Jurkat, Clone E6-1 (cell line): ENCODE measurements around the gene RAP1B. TPM values are rescaled to one million over a fixed set of nuclear protein-coding genes. Genes with fewer than 3 reads are reported as not detected.

ENCODE experiments used
- DNase-seq: peaks from one replicate; pipeline ENCODE4 v3.0.0-alpha.2; 2011; ENCODE audit warnings: low read depth, low spot score
- H3K4me3 ChIP-seq: 2 replicates; pipeline ENCODE4 v1.5.1; 2011; ENCODE audit warnings: mild to moderate bottlenecking, low read length, control low read depth, moderate library complexity
- polyA plus RNA-seq: library from polyadenylated mRNA; unstranded; fragments of >200 nt; gene quantifications from one replicate; pipeline ENCODE4 v1.2.1, GENCODE V29; 2012; ENCODE audit warnings: missing spikeins; ENCODE audit not compliant: insufficient read length, insufficient read depth

The RAP1B gene
- polyA plus RNA-seq, result 192 TPM

GRCh38 chr12:68610370-68611093 is at the start of gene RAP1B:
RAP1B (plus strand) TSS chr12:68610899; CDS start chr12:68648725, 37,826 bp downstream.
- peak within 1 kb of the TSS; percentile 91 for H3K4me3 ChIP-seq
- peak; percentile 86 for DNase-seq

GRCh38 chr12:68561830-68562229 is 48.9 kb upstream of the RAP1B start:
- H3K4me3 ChIP-seq, result no peak overlapping the region
- DNase-seq, result no peak

- DNase-seq, result no peak
- H3K4me3 ChIP-seq, result no peak overlapping the region
Measured at GRCh38 chr12:68564166-68564565, 46.5 kb upstream of the RAP1B start.

- DNase-seq, result no peak
- no peak overlapping the region for H3K4me3 ChIP-seq
Measured at GRCh38 chr12:68565391-68565903, 45.3 kb upstream of the RAP1B start.

- DNase-seq, result no peak
- no peak overlapping the region for H3K4me3 ChIP-seq
Measured at GRCh38 chr12:68568922-68569569, 41.7 kb upstream of the RAP1B start.

- no peak overlapping the region for H3K4me3 ChIP-seq
- no peak for DNase-seq
Measured at GRCh38 chr12:68572661-68573060, 38.0 kb upstream of the RAP1B start.

GRCh38 chr12:68573406-68573805 is 37.3 kb upstream of the RAP1B start:
- no peak for DNase-seq
- no peak overlapping the region for H3K4me3 ChIP-seq

- H3K4me3 ChIP-seq, result no peak overlapping the region
- peak; percentile 87 for DNase-seq
Measured at GRCh38 chr12:68577949-68578348, 32.8 kb upstream of the RAP1B start.

- DNase-seq, result no peak
- no peak overlapping the region for H3K4me3 ChIP-seq
Measured at GRCh38 chr12:68578765-68579164, 31.9 kb upstream of the RAP1B start.

- peak; percentile 55 for DNase-seq
- H3K4me3 ChIP-seq, result no peak overlapping the region
Measured at GRCh38 chr12:68579254-68579653, 31.4 kb upstream of the RAP1B start.

GRCh38 chr12:68580911-68581310 is 29.8 kb upstream of the RAP1B start:
- DNase-seq, result no peak
- no peak overlapping the region for H3K4me3 ChIP-seq

GRCh38 chr12:68581926-68582325 is 28.8 kb upstream of the RAP1B start:
- no peak for DNase-seq
- no peak overlapping the region for H3K4me3 ChIP-seq

GRCh38 chr12:68585966-68586365 is 24.7 kb upstream of the RAP1B start:
- DNase-seq, result no peak
- no peak overlapping the region for H3K4me3 ChIP-seq

GRCh38 chr12:68587448-68587873 is 23.2 kb upstream of the RAP1B start:
- H3K4me3 ChIP-seq, result no peak overlapping the region
- DNase-seq, result peak; percentile 86

GRCh38 chr12:68589194-68589593 is 21.5 kb upstream of the RAP1B start:
- no peak for DNase-seq
- H3K4me3 ChIP-seq, result no peak overlapping the region

GRCh38 chr12:68591734-68592418 is 18.8 kb upstream of the RAP1B start:
- peak overlapping the region; percentile 22 for H3K4me3 ChIP-seq
- DNase-seq, result peak; percentile 94

GRCh38 chr12:68595241-68595640 is 15.5 kb upstream of the RAP1B start:
- no peak overlapping the region for H3K4me3 ChIP-seq
- DNase-seq, result no peak

GRCh38 chr12:68601767-68602166 is 8.9 kb upstream of the RAP1B start:
- H3K4me3 ChIP-seq, result no peak overlapping the region
- no peak for DNase-seq

- DNase-seq, result no peak
- no peak overlapping the region for H3K4me3 ChIP-seq
Measured at GRCh38 chr12:68602720-68603119, 8.0 kb upstream of the RAP1B start.

GRCh38 chr12:68608191-68608590 is 2.5 kb upstream of the RAP1B start:
- no peak overlapping the region for H3K4me3 ChIP-seq
- no peak for DNase-seq
